ENCODE results near the gene PRRC1.

Gene PRRC1

GRCh38 chr5:127556609-127557334, 39.3 kb downstream of the PRRC1 start:
- H3K79me2 ChIP-seq (ENCODE audit: insufficient read depth, low read length), result no peaks in the 10 kb centered on the region
- H3K9me3 ChIP-seq (ENCODE audit: insufficient read depth, low read depth, low read length), result no peaks in the 10 kb centered on the region
- no peaks in the 10 kb centered on the region for H3K4me1 ChIP-seq (ENCODE audit: insufficient read depth, low read length, poor library complexity, severe bottlenecking)
- H3F3A ChIP-seq (ENCODE audit: low read depth), result no peaks in the 10 kb centered on the region
- no peak overlapping the region for H2AFZ ChIP-seq (ENCODE audit: low read length)
- TF ChIP-seq EZH2phosphoT487 (IDR thresholded peaks at IDR 0.05; ENCODE audit: borderline replicate concordance), result no peak
- TF ChIP-seq CTCF (conservative IDR thresholded peaks at IDR 0.05; ENCODE audit: low read length), result no peak
- H4K20me1 ChIP-seq (ENCODE audit: insufficient read depth, low read length, poor library complexity, severe bottlenecking), result no peaks in the 10 kb centered on the region
- H3K9ac ChIP-seq (ENCODE audit: low read depth, low read length, poor library complexity, severe bottlenecking), result no peak overlapping the region
- no peaks in the 10 kb centered on the region for H3K9me2 ChIP-seq (replicated peaks; ENCODE audit: low read depth, low read length)
- H3K4me2 ChIP-seq (ENCODE audit: low read depth, low read length, poor library complexity, severe bottlenecking), result no peak overlapping the region
- H3K4me3 ChIP-seq (ENCODE audit: low read length, poor library complexity, severe bottlenecking), result no peak overlapping the region
- peaks cover 16% of the 10 kb centered on the region; the same call in 1 of the 2 replicates for H3K36me3 ChIP-seq (ENCODE audit: insufficient read depth, low read length)
- H3K27me3 ChIP-seq (ENCODE audit: insufficient read depth, low read length, poor library complexity, severe bottlenecking), result no peaks in the 10 kb centered on the region

DNA sequence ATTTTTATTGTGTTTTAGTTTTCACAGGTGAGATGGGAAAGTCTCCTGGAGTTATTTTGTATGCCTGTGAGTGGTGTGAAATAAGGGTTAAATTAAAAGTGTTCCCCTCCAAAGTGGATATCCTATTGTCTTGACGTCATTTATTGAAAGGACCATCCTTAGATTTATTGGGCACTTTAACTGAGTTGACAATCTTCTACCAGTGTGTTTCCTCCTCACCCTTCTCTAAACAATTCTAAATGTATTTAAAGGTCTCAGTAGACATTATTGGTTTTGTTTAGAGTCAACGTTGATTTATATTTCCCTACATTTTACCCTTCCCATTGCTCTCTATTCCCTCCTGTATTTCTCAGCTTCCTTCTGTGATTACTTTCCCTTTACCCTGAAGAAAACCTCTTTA, 40.8 kb downstream of the PRRC1 start:
- no peaks in the 10 kb centered on the region for H3F3A ChIP-seq (ENCODE audit: low read depth)
- TF ChIP-seq CTCF (conservative IDR thresholded peaks at IDR 0.05; ENCODE audit: low read length) (no peak), EZH2phosphoT487 (IDR thresholded peaks at IDR 0.05; ENCODE audit: borderline replicate concordance) (no peak)
- H3K4me1 ChIP-seq (ENCODE audit: insufficient read depth, low read length, poor library complexity, severe bottlenecking), result no peaks in the 10 kb centered on the region
- no peak overlapping the region for H3K4me3 ChIP-seq (ENCODE audit: low read length, poor library complexity, severe bottlenecking)
- no peak overlapping the region for H3K4me2 ChIP-seq (ENCODE audit: low read depth, low read length, poor library complexity, severe bottlenecking)
- no peak overlapping the region for H2AFZ ChIP-seq (ENCODE audit: low read length)
- H3K9me2 ChIP-seq (replicated peaks; ENCODE audit: low read depth, low read length), result no peaks in the 10 kb centered on the region
- no peaks in the 10 kb centered on the region for H3K9me3 ChIP-seq (ENCODE audit: insufficient read depth, low read depth, low read length)
- no peaks in the 10 kb centered on the region for H3K79me2 ChIP-seq (ENCODE audit: insufficient read depth, low read length)
- H4K20me1 ChIP-seq (ENCODE audit: insufficient read depth, low read length, poor library complexity, severe bottlenecking), result no peaks in the 10 kb centered on the region
- peaks cover 6% of the 10 kb centered on the region; the same call in 1 of the 2 replicates for H3K36me3 ChIP-seq (ENCODE audit: insufficient read depth, low read length)
- no peaks in the 10 kb centered on the region for H3K27me3 ChIP-seq (ENCODE audit: insufficient read depth, low read length, poor library complexity, severe bottlenecking)
- no peak overlapping the region for H3K9ac ChIP-seq (ENCODE audit: low read depth, low read length, poor library complexity, severe bottlenecking)

DNA sequence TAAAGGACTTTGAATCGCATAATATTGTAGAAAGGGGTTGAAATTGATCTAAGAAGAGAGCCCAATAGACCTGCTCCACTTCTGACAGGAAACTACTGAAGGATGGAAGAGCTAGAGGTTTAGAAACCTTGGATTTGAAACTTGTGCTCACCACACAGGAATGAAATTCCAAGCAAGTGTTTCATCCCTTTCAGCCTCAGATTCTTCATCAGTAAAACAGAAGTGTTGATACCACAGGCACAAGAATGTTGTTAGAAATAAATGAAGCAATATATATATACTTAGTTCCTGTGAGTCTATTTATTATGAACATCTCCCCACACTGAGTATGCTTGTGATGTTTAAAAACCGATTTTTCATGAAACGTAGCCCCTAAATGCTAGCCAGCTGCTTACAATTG, 43.8 kb downstream of the PRRC1 start:
- no peaks in the 10 kb centered on the region for H3K4me1 ChIP-seq (ENCODE audit: insufficient read depth, low read length, poor library complexity, severe bottlenecking)

More for the DNA sequence above, 43.8 kb downstream of the PRRC1 start:
- Histone ChIP-seq H3F3A (ENCODE audit: low read depth) (no peaks in the 10 kb centered on the region), H3K36me3 (ENCODE audit: insufficient read depth, low read length) (no peaks in the 10 kb centered on the region), H4K20me1 (ENCODE audit: insufficient read depth, low read length, poor library complexity, severe bottlenecking) (no peaks in the 10 kb centered on the region), H3K4me3 (ENCODE audit: low read length, poor library complexity, severe bottlenecking) (no peak overlapping the region), H3K9me3 (ENCODE audit: insufficient read depth, low read depth, low read length) (no peaks in the 10 kb centered on the region), H3K9ac (ENCODE audit: low read depth, low read length, poor library complexity, severe bottlenecking) (no peak overlapping the region), H3K79me2 (ENCODE audit: insufficient read depth, low read length) (no peaks in the 10 kb centered on the region), H2AFZ (ENCODE audit: low read length) (no peak overlapping the region), H3K27me3 (ENCODE audit: insufficient read depth, low read length, poor library complexity, severe bottlenecking) (no peaks in the 10 kb centered on the region), H3K9me2 (replicated peaks; ENCODE audit: low read depth, low read length) (no peaks in the 10 kb centered on the region), H3K4me2 (ENCODE audit: low read depth, low read length, poor library complexity, severe bottlenecking) (no peak overlapping the region)
- TF ChIP-seq EZH2phosphoT487 (IDR thresholded peaks at IDR 0.05; ENCODE audit: borderline replicate concordance) (no peak), CTCF (conservative IDR thresholded peaks at IDR 0.05; ENCODE audit: low read length) (no peak)

Measured in Loucy (cell line).